GM19468 (cell line): ENCODE results near the gene PATE3.

Experiments
- ATAC-seq: cut with Tn5 transposase; IDR thresholded peaks from one replicate; pipeline ENCODE4 v1.9.1; 2021; ENCODE audit warnings: mild to moderate bottlenecking, moderate library complexity, moderate number of reproducible peaks; ENCODE audit not compliant: unreplicated experiment; ENCODE audit errors: extremely low read depth

Gene PATE3

GRCh38 chr11:125787827-125788226 lies at the start of gene PATE3:
TSS of gene PATE3 (plus strand) at chr11:125788127. CDS start at chr11:125788152, 25 bp downstream.
- no peak for ATAC-seq

GRCh38 chr11:125740617-125741016 lies 47.3 kb upstream of the PATE3 start:
- ATAC-seq, result no peak

GRCh38 chr11:125743681-125744080 lies 44.2 kb upstream of the PATE3 start:
- no peak for ATAC-seq

- no peak for ATAC-seq
Measured at GRCh38 chr11:125745979-125746378, 41.9 kb upstream of the PATE3 start, which contains the start of gene PATE1. TSS of gene PATE1 (plus strand) at chr11:125746279. CDS start at chr11:125746305, 26 bp downstream.

GRCh38 chr11:125750629-125751028 lies 37.3 kb upstream of the PATE3 start:
- no peak for ATAC-seq

GRCh38 chr11:125756050-125756449 lies 31.9 kb upstream of the PATE3 start:
- no peak for ATAC-seq

GRCh38 chr11:125762445-125762844 lies 25.5 kb upstream of the PATE3 start:
- ATAC-seq, result no peak

GRCh38 chr11:125763483-125763882 lies 24.4 kb upstream of the PATE3 start:
- ATAC-seq, result no peak

- no peak for ATAC-seq
Measured at GRCh38 chr11:125766251-125766650, 21.7 kb upstream of the PATE3 start.

- ATAC-seq, result no peak
Measured at GRCh38 chr11:125768336-125769046, 19.4 kb upstream of the PATE3 start.

- ATAC-seq, result no peak
Measured at GRCh38 chr11:125770583-125770982, 17.3 kb upstream of the PATE3 start.

GRCh38 chr11:125772834-125773505 lies 15.0 kb upstream of the PATE3 start:
- no peak for ATAC-seq

- ATAC-seq, result no peak
Measured at GRCh38 chr11:125773516-125773915, 14.4 kb upstream of the PATE3 start.

GRCh38 chr11:125777309-125777708 lies 10.6 kb upstream of the PATE3 start:
- ATAC-seq, result no peak

- ATAC-seq, result no peak
Measured at GRCh38 chr11:125778728-125779127, 9.2 kb upstream of the PATE3 start, which contains the start of gene PATE2. TSS of gene PATE2 (minus strand) at chr11:125778828. CDS start at chr11:125778773, 55 bp downstream.

GRCh38 chr11:125784678-125785077 lies 3.2 kb upstream of the PATE3 start:
- ATAC-seq, result no peak

GRCh38 chr11:125790825-125791224 lies 2.9 kb downstream of the PATE3 start:
- ATAC-seq, result no peak

GRCh38 chr11:125797641-125798040 lies 9.7 kb downstream of the PATE3 start:
- no peak for ATAC-seq

GRCh38 chr11:125799808-125800207 lies 11.9 kb downstream of the PATE3 start:
- no peak for ATAC-seq

- no peak for ATAC-seq
Measured at GRCh38 chr11:125802387-125802786, 14.5 kb downstream of the PATE3 start.

- ATAC-seq, result no peak
Measured at GRCh38 chr11:125807909-125808308, 20.0 kb downstream of the PATE3 start.

- no peak for ATAC-seq
Measured at GRCh38 chr11:125833016-125833415, 45.1 kb downstream of the PATE3 start, which contains the start of gene PATE4. TSS of gene PATE4 (plus strand) at chr11:125833316. CDS start at chr11:125833360, 44 bp downstream.
